Naive thymus-derived CD8-positive, alpha-beta T cell (primary cell): ENCODE results near the gene GDPD2. TPM values are rescaled to one million over a fixed set of nuclear protein-coding genes. Genes with fewer than 3 reads are reported as not detected.

Experiments used
- ATAC-seq, 2 donors: fragments of 150-1000 bp; cut with Tn5 transposase in 1 of 2; sonication (Bioruptor Pico), chemical (Tn5 transposase) in 1 of 2; 1 replicate in 1 of 2; 2 replicates in 1 of 2; pipeline ENCODE4 v1.10.0; 2021; ENCODE audit warnings: mild to moderate bottlenecking in 2 of 2, moderate library complexity in 2 of 2
- POLR2A ChIA-PET: fragments of 350-600 bp; sonication (Branson Sonifier 250); formaldehyde crosslinking; loops from one replicate; lab custom pipeline; 2021; ENCODE audit warnings: antibody characterized with exemption; lab: Charles Lee
- DNase-seq, 10 donors: peaks; one replicate each; pipeline versions ENCODE4 v3.0.0 to v3.0.0-alpha.2; 2020 to 2022
- H3K27ac Mint-ChIP-seq, 10 donors: one replicate each; pipeline ENCODE4 v1.8.0; 2020 to 2022; ENCODE audit warnings: mild to moderate bottlenecking in 10 of 10, mixed read lengths in 10 of 10, moderate library complexity in 4 of 10, inconsistent platforms in 1 of 10
- H3K27me3 Mint-ChIP-seq, 5 donors: one replicate each; pipeline ENCODE4 v1.8.0; 2021 to 2022; ENCODE audit warnings: mixed read lengths in 5 of 5
- H3K36me3 Mint-ChIP-seq, 3 donors: one replicate each; pipeline ENCODE4 v1.8.0; 2020 to 2022; ENCODE audit warnings: mixed read lengths in 3 of 3, mild to moderate bottlenecking in 2 of 3, inconsistent platforms in 1 of 3
- H3K4me1 Mint-ChIP-seq, 4 donors: one replicate each; pipeline ENCODE4 v1.8.0; 2021 to 2022; ENCODE audit warnings: mixed read lengths in 4 of 4
- H3K4me3 Mint-ChIP-seq, 10 donors: one replicate each; pipeline ENCODE4 v1.8.0; 2020 to 2022; ENCODE audit warnings: mild to moderate bottlenecking in 10 of 10, mixed read lengths in 10 of 10, moderate library complexity in 6 of 10, inconsistent platforms in 1 of 10
- H3K9me3 Mint-ChIP-seq, 9 donors: one replicate each; pipeline ENCODE4 v1.8.0; 2020 to 2022; ENCODE audit warnings: mixed read lengths in 9 of 9, mild to moderate bottlenecking in 3 of 9, inconsistent platforms in 1 of 9, moderate library complexity in 1 of 9
- polyA plus RNA-seq, 3 donors: library from polyadenylated mRNA; unstranded; fragments of 300-500 nt; fragmentation: Illumina TruSeq; gene quantifications; one replicate each; pipeline ENCODE4 v1.2.3, GENCODE V29; 2021
- total RNA-seq, 8 experiments: library from RNA in 2 of 8; stranded (reverse) in 2 of 8; gene quantifications; one replicate each; pipeline ENCODE4 v1.2.3 and lab custom pipeline; 2021 to 2026

GDPD2 gene
- total and polyA plus RNA-seq, 5 experiments from 2014 or later: not detected

DNA sequence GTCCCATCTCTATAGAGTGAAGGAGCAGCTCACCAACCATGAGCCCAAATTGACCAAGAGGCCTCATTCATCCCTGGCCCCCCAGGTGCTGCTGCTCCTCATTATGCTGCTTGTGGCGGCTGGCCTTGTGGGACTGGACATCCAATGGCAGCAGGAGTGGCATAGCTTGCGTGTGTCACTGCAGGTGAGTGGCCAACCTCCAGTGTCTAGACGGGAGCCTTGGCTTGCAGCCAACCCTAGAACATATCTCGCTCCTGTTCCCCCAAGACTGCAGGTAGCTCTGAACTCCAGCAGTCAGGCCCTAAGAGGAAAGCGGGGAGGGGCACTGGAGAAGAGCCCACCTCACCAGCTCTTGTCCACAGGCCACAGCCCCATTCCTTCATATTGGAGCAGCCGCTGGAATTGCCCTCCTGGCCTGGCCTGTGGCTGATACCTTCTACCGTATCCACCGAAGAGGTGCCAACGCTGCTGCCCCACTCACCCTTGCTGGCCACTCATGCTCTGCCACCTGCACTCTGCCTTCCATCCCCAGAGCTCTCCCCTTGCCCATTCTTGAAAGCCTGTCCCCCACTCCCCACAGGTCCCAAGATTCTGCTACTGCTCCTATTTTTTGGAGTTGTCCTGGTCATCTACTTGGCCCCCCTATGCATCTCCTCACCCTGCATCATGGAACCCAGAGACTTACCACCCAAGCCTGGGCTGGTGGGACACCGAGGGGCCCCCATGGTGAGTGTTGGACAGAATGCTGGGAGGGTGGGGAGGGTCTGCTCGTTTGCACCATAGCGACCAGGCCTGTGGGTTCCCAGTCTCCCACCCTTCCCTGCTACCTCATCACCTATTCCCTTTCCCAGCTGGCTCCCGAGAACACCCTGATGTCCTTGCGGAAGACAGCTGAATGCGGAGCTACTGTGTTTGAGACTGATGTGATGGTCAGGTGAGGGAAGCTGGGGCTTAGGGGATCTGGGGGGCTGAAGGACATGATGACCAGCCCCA is 3.5 kb downstream of the GDPD2 start:
- ATAC-seq: no peak
- Mint-ChIP-seq H3K4me3 (no peak overlapping the region), H3K27ac (no peak overlapping the region), H3K9me3 (peaks cover 0 to 4% (median 0%) of the 10 kb centered on the region in 9 donors), H3K4me1 (no peaks in the 10 kb centered on the region), H3K36me3 (no peaks in the 10 kb centered on the region), H3K27me3 (peaks cover 0 to 9% (median 4%) of the 10 kb centered on the region in 5 donors)
- POLR2A ChIA-PET: no interaction called here
- no peak for DNase-seq

DNA sequence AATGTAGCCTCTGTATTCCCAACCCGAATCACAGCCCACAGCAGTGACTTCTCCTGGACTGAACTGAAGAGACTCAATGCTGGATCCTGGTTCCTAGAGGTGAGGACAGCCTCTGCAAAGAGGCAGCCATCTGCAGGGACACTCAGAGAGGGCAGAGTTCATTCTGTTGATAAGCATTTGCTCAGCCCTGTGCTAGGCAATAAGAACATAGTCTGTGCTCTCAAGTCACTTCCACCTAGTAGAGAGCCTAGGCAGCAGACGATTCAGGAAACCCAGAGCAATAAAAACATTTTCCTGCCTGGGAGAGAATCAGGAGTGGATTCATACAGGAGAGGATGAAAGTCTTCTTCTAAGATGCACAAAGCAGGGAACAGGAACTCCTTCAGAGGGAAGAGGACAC is 4.3 kb downstream of the GDPD2 start:
- POLR2A ChIA-PET: no interaction called here
- H3K9me3 Mint-ChIP-seq: peaks cover 0 to 4% (median 0%) of the 10 kb centered on the region in 9 donors
- no peak overlapping the region for H3K4me3 Mint-ChIP-seq
- ATAC-seq: no peak
- no peaks in the 10 kb centered on the region for H3K36me3 Mint-ChIP-seq
- no peak overlapping the region for H3K27ac Mint-ChIP-seq
- no peak for DNase-seq
- H3K4me1 Mint-ChIP-seq: no peaks in the 10 kb centered on the region
- peaks cover 0 to 9% (median 4%) of the 10 kb centered on the region in 5 donors for H3K27me3 Mint-ChIP-seq

DNA sequence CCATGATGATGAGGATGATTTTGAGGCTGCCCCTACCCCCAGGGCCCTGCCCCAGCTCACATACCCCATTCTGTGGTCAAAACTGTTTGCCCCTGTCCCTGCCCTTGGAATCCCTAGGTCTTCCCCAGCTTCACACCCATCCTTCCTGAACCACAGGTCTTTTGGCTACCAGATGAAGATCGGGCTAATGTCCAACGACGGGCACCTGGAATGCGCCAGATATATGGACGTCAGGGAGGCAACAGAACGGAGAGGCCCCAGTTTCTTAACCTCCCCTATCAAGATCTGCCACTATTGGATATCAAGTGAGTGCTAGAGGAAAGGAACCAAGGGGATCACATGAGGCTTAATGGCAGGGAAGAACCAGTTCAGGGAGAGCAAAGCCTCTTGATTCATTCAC is 6.6 kb downstream of the GDPD2 start:
- Mint-ChIP-seq H3K27me3 (peaks cover 0 to 4% (median 0%) of the 10 kb centered on the region in 5 donors), H3K4me3 (no peak overlapping the region)

DNA sequence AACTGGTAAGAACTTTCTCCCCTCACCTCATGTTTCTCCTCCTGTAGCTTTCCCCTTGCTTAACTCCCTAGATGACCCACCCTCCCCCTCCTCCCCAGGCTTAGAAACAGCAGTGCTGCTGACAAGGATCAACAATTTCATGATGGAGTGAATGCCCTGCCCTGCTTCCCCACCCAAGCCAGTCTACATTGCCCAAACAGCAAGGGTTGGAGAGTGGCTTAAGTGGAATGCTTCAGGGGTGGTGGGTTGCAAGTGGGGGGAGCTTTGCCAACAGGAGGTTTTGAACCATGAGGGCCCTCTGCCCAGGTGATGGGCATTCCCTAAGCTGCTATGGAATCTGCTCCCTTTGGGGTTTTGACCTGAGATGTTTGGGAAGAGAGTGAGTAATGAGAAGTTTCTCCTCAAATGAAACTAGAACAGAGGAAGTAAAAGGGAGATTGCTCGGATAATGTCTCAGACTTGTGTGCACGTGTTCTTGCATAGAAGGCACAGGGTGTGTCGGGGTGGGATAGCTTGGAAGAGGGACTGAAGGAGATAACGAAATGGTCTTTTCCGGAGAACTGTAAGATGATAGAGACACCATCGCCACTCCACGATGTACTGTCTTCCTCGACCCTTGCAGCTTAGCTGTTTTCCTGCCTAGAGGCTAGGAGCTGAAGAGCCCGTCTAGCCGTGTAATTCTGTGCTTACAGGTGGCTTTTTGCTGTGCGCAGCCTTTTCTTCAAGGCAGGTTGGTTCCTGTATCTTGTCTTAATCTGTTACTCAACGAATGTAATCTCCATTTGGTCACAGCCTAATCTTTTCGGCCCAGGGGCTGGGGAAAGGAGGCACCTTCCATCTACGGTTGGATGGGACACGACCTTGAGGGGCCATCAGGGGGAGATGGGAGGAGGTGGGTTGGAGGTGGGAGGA is 10.1 kb downstream of the GDPD2 start:
- H3K27me3 Mint-ChIP-seq: peaks cover 0 to 13% (median 0%) of the 10 kb centered on the region in 5 donors
- peak overlapping the region; percentile 75 to 96 (median 94) for H3K27ac Mint-ChIP-seq
- POLR2A ChIA-PET: interaction anchor here (0.6 to 2.9 kb wide), 5 partner anchors 11 to 300 kb away, joined by 3 to 9 read pairs (median 5); partner anchors contain the start of gene IGBP1
- DNase-seq: no peak
- peaks cover 0 to 2% (median 0%) of the 10 kb centered on the region in 9 donors for H3K9me3 Mint-ChIP-seq
- no peaks in the 10 kb centered on the region for H3K36me3 Mint-ChIP-seq
- peak overlapping the region; percentile 83 to 94 (median 90) for H3K4me3 Mint-ChIP-seq
- peaks cover 3 to 17% (median 10%) of the 10 kb centered on the region in 4 donors for H3K4me1 Mint-ChIP-seq
- peak in 1 of 2 donors; percentile 9 for ATAC-seq

More for the DNA sequence above, 6.6 kb downstream of the GDPD2 start:
- POLR2A ChIA-PET: no interaction called here
- ATAC-seq (no peak), DNase-seq (no peak)
- H3K36me3 Mint-ChIP-seq: no peaks in the 10 kb centered on the region
- H3K27ac Mint-ChIP-seq: peak overlapping the region in 1 of 10 donors; percentile 23
- peaks cover 0 to 5% (median 0%) of the 10 kb centered on the region in 9 donors for H3K9me3 Mint-ChIP-seq
- peaks cover 1 to 12% (median 5%) of the 10 kb centered on the region in 4 donors for H3K4me1 Mint-ChIP-seq

DNA sequence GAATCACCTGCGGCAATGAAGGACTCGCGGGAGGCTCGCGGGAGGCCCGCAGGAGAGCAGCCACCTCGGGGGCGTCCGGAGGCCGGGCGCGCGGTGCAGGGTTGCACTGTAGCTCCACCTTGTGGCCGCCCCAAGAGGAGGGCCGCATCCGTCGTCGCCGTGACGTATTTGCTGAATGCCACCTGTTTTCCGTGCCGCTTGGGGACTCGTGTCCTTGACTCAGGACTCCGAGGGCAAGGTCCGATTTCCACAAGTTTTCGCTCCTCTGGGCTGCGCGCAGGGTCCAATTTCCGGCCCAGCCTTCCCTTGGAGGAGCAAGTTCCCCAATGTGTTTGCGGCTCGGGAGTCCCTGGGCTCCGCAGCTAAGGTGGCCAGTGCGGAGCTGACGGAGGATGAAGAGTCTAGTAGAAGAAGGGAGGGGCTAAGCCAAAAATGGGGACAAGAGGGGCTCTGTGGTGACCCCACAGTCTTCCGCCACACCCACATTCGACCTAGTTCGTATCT is 10.8 kb downstream of the GDPD2 start:
- peaks cover 3 to 23% (median 11%) of the 10 kb centered on the region in 4 donors for H3K4me1 Mint-ChIP-seq
- peak overlapping the region; percentile 75 to 96 (median 94) for H3K27ac Mint-ChIP-seq
- POLR2A ChIA-PET: interaction anchor here (0.6 to 2.9 kb wide), 5 partner anchors 10 to 300 kb away, joined by 3 to 9 read pairs (median 5); partner anchors contain the start of gene IGBP1
- peaks cover 0 to 13% (median 0%) of the 10 kb centered on the region in 5 donors for H3K27me3 Mint-ChIP-seq
- H3K4me3 Mint-ChIP-seq: peak overlapping the region; percentile 83 to 94 (median 90)
- no peaks in the 10 kb centered on the region for H3K36me3 Mint-ChIP-seq
- ATAC-seq: peak; percentile 86
- peaks cover 0 to 2% (median 0%) of the 10 kb centered on the region in 9 donors for H3K9me3 Mint-ChIP-seq
- DNase-seq: peak; percentile 63 to 85 (median 72)

DNA sequence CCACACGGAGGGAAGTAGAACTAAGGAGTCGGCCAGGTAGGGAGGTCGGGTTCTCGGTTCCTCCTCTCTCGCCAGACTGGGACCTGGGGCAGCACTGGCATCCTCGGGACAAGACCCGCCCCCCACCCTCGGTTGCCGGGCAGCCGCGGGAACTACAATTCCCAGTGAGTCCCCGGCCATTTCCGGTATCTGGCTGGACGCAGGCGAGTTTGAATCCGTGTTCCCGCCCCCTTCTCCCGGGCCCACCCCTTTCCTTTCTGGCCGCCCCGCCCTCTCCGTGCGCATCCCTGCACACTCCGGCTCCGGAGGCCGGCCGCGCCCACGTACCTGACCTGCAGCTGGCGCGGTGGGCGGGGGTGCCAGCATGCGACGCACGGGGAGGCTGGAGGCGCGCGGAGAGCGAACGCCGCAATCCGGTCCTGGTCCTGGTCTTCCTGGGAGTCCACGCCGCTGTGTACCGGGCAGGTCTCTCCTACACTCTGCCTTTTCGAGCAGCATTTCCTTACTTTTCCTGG is 11.3 kb downstream of the GDPD2 start:
- DNase-seq: peak in 6 of 10 donors; percentile 4 to 67 (median 24)
- H3K27me3 Mint-ChIP-seq: peaks cover 0 to 10% (median 0%) of the 10 kb centered on the region in 5 donors
- H3K9me3 Mint-ChIP-seq: peaks cover 0 to 2% (median 0%) of the 10 kb centered on the region in 9 donors
- H3K4me1 Mint-ChIP-seq: peaks cover 3 to 28% (median 13%) of the 10 kb centered on the region in 4 donors
- H3K4me3 Mint-ChIP-seq: peak overlapping the region; percentile 83 to 94 (median 90)
- no peaks in the 10 kb centered on the region for H3K36me3 Mint-ChIP-seq
- POLR2A ChIA-PET: interaction anchor here (1.2 to 2.9 kb wide), 3 partner anchors 18 to 301 kb away, joined by 3 to 9 read pairs (median 6); partner anchors contain the start of gene IGBP1
- H3K27ac Mint-ChIP-seq: peak overlapping the region; percentile 75 to 96 (median 94)
- ATAC-seq: peak; percentile 33 to 58

DNA sequence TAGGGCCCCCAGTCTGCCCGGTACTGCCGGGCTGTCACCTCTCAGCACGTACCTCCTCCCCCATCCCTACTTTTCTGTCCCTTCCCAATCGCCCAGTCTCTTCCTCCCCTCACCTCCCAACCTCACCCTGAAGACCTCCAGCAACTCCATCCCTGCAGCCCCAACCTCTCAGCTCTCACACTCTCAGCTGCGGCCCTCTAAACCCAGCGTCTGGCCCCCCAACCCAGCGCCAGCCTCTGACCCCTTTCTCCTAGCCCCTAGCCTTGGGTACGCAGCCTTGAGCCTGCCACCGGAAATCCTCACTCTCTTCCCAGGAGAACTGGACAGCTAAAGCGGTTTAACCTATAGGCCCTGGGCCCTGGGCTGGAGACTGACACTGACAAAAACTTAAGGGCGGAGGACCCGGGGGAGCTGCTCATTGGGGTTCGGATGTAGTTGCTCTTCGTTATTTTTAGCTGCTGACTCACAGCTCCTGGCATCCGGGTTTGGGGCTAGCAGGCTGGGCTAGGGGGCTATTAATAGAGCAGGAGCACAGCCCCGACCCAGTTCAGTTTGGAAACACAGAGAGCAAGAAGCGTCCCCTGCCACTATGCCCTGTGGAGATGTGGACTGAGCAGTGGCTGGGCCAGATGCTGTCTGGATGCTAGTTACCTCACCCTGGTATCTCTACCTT is 11.9 kb downstream of the GDPD2 start:
- Mint-ChIP-seq H3K27me3 (peaks cover 0 to 10% (median 3%) of the 10 kb centered on the region in 5 donors), H3K27ac (peak overlapping the region in 9 of 10 donors; percentile 31 to 87 (median 73)), H3K36me3 (no peaks in the 10 kb centered on the region), H3K4me3 (peak overlapping the region; percentile 77 to 94 (median 86)), H3K9me3 (peaks cover 0 to 2% (median 0%) of the 10 kb centered on the region in 9 donors), H3K4me1 (peaks cover 3 to 29% (median 13%) of the 10 kb centered on the region in 4 donors)
- ATAC-seq (no peak), DNase-seq (no peak)
- POLR2A ChIA-PET: interaction anchor here (0.6 to 2.9 kb wide), 3 partner anchors 17 to 1106 kb away, joined by 4 to 9 read pairs (median 6); partner anchors contain the start of gene IGBP1

DNA sequence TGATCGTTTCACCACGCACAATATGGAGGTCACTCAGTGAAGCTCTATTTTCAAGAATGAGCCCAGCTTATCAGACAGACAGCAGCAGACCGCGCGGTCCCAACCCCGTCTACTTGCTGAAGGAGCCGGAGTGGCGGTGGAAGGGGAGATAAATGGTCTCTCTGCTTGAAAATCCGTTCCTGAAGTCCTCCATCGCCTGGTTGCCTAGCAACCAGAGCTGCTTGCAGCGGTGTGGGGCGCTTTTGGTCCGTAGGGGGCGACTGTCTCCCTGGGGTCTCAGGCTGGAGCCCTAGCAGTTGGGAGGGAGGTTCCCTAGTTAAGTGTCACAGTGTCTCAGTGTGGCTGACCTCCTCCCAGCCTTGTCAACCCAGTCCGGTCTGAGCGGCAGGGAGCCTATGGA is 13.2 kb downstream of the GDPD2 start:
- Mint-ChIP-seq H3K4me1 (peaks cover 3 to 29% (median 13%) of the 10 kb centered on the region in 4 donors), H3K4me3 (peak overlapping the region in 1 of 10 donors; percentile 67), H3K27ac (peak overlapping the region in 2 of 10 donors; percentile 10 to 17), H3K36me3 (no peaks in the 10 kb centered on the region), H3K9me3 (peaks cover 0 to 2% (median 0%) of the 10 kb centered on the region in 9 donors), H3K27me3 (peaks cover 5 to 15% (median 6%) of the 10 kb centered on the region in 5 donors)
- DNase-seq (peak in 1 of 10 donors; percentile 10), ATAC-seq (no peak)
- POLR2A ChIA-PET: no interaction called here

DNA sequence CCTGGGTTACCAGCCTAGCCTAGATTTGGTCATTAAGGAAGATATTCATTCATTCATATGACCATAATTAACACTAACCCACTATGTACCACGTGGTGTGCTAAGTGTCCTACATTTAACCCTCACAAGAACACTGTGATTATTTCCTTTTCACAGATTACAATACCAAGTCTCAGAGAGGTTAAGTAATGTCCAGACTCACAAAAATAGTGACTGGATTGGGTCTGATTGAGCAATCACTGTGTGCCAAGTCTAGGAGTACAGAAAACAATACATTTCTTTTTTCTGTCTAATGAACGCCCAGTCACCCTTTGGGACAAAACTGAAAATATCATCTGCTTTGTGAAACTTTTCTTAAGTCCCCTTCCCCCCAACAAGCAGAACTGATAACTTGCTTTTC is 13.9 kb downstream of the GDPD2 start:
- ATAC-seq (no peak), DNase-seq (no peak)
- no peak overlapping the region for H3K27ac Mint-ChIP-seq
- H3K36me3 Mint-ChIP-seq: no peaks in the 10 kb centered on the region
- POLR2A ChIA-PET: no interaction called here
- no peak overlapping the region for H3K4me3 Mint-ChIP-seq
- H3K4me1 Mint-ChIP-seq: peaks cover 3 to 29% (median 13%) of the 10 kb centered on the region in 4 donors
- peaks cover 0 to 2% (median 0%) of the 10 kb centered on the region in 9 donors for H3K9me3 Mint-ChIP-seq
- peaks cover 6 to 22% (median 11%) of the 10 kb centered on the region in 5 donors for H3K27me3 Mint-ChIP-seq

DNA sequence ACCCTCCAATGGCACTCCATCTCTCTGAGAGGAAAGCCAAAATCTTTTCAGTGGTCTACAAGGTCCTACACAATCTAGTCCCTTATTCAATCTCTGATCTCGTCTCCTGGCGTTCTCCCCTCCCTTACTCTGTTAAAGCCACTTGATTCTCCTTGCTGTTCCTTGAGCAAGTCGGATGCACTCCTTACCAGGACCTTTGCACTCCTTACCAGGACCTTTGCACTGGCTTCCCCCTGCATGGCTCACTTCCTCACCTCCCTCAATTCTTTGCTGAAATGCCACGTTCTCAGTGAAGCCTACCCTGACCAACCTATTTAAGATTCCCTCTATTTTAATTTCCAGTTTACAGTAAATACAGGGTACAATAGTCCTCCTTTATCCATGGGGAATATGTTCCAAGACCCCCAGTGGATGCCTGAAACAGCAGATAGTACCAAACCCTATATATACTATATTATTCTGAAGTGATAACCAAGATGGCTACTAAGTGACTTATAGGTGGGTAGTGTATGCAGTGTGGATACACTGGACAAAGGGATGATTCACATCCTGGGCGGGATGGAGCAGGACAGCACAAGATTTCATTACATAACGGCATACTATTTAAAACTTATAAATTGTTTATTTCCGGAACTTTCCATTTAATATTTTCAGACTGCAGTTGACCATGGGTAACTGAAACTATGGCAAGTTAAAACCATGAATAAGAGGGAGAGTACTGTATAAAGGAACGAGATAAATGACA is 15.0 kb downstream of the GDPD2 start:
- no peak for ATAC-seq
- Mint-ChIP-seq H3K4me3 (no peak overlapping the region), H3K27ac (no peak overlapping the region)

More for the DNA sequence above, 15.0 kb downstream of the GDPD2 start:
- Mint-ChIP-seq H3K27me3 (peaks cover 13 to 30% (median 16%) of the 10 kb centered on the region in 5 donors), H3K36me3 (no peaks in the 10 kb centered on the region), H3K9me3 (peaks cover 0 to 2% (median 0%) of the 10 kb centered on the region in 9 donors), H3K4me1 (peaks cover 3 to 29% (median 12%) of the 10 kb centered on the region in 4 donors)
- DNase-seq: no peak
- POLR2A ChIA-PET: no interaction called here
